C4-2B (cell line): ENCODE results near the gene CEP128.

ENCODE experiments used
- CTCF ChIP-seq: fragments of 450-650 bp; conservative IDR thresholded peaks from 2 replicates; pipeline ENCODE4 v1.5.1; 2017; ENCODE audit warnings: mild to moderate bottlenecking
- ZFX ChIP-seq: fragments of 450-650 bp; IDR thresholded peaks from 2 replicates; pipeline ENCODE4 v1.6.1; 2017

- TF ChIP-seq CTCF (no peak), ZFX (no peak)
These were observed 16.7 kb upstream of the CEP128 start for GRCh38 chr14:80958226-80958625.
